ENCODE results near the gene CYP4F2. TPM values are rescaled to one million over a fixed set of nuclear protein-coding genes. Genes with fewer than 3 reads are reported as not detected.
"Not testable (repeated sequence)": the region's sequence is repeated elsewhere in the genome, so short reads cannot be mapped to it uniquely, and the experiment has no call there.

Gene CYP4F2
- polyA plus RNA-seq (2013, experiment 1 of 2; ENCODE audit: insufficient read length): not detected
- polyA plus RNA-seq (2013, experiment 2 of 2; ENCODE audit: insufficient read length): not detected

DNA sequence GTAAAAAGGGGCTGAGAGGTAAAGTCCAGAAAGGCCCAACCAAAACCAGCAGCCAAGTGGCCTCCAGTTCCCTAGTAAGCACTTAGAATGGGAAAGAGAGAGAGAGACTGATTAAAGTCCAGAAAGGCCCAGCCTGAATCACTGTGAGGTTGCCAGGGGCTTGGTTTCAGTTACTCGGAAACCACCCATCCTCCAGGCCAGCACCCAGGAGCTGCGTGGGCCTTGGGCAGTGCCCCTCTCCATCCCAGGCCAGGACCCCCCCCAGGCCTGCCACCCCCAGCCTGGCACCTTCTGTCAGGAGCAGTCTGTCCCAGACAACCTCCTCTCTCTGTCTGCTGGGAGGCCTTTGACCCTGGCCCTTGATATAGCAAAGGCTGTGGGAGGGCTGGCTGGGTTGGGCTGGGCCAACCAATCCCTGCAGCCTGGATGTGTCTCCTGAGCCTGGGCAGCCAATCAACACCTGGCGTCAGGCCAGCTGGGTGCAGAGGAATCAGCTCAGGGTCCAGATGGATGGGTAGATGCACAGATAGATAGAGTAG lies at the start of gene CYP4F2:
Gene CYP4F2 (minus strand): TSS at position 337 of the 539 bp plus-strand sequence. CDS start 463 bp downstream, outside the sequence.
- no peak for DNase-seq

- no peak for DNase-seq
These were observed 47.4 kb upstream of the CYP4F2 start for GRCh38 chr19:15945301-15945700.

DNA sequence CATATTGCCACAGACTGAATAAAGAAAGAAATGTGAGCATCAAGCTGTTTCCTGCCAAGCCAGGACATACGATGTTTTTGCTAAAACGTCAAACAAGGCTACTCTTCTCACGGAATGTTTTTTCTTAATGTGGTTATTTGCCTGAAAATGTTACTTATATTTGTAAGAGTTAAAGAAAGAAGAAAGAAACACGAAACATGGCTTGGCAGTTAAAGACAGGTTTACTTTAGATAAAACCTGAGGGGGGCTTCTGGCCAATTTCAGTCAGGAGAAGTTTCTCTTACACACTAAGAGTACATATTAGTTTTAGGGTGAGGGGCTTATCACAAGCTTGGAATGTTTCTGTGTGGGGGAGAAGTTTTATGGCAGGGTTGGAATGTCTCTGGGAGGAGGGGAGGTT lies 46.5 kb upstream of the CYP4F2 start:
- DNase-seq: no peak

DNA sequence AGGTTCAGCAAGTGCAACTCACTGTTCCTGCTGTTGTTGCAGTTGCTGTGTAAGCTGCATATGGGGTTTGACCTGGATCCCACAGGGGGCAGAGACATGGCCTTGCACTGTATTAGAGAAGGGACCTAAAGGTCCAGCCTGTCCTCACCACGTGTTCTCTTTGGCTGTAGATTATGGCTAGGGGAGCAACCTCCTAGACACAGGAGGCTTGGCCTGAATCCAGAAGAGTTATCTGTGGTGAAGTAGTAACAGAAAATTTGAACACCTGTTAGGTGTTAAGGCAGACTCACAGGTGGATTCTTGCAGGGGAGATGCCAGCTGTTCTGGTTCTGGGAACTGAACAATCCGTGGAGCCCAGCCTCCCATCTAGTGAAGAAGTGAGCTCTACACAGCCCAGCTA lies 39.9 kb upstream of the CYP4F2 start:
- no peak for DNase-seq

- DNase-seq: no peak
These were observed 39.1 kb upstream of the CYP4F2 start for GRCh38 chr19:15936950-15937349.

- DNase-seq: no peak
These were observed 38.3 kb upstream of the CYP4F2 start for GRCh38 chr19:15936173-15936572.

GRCh38 chr19:15935167-15935702 lies 37.4 kb upstream of the CYP4F2 start:
- no peak for DNase-seq

- DNase-seq: no peak
These were observed 36.6 kb upstream of the CYP4F2 start, which contains the start of gene CYP4F11 for GRCh38 chr19:15934332-15935078. CYP4F11 (minus strand) TSS chr19:15934529; CDS start chr19:15934408, 121 bp downstream.

DNA sequence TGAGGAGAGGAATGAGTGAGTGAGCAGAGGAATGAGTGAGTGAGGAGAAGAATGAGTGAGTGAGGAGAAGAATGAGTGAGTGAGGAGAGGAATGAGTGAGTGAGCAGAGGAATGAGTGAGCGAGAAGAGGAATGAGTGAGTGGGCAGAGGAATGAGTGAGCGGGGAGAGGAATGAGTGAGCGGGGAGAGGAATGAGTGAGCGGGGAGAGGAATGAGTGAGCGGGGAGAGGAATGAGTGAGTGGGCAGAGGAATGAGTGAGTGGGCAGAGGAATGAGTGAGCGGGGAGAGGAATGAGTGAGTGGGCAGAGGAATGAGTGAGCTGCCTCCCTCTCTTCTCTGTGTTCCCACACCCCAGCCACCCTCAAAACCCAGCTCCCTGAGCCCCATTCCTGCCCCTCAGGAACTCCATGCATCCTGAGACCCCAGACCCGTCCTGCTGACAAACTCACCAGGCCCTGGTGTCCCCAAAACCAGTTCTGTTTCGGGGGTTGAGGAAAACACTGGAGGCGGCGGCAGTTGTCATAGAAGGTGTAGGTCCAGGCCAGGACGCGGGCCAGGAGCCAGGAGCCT lies 36.0 kb upstream of the CYP4F2 start:
- not testable (repeated sequence) for DNase-seq

DNA sequence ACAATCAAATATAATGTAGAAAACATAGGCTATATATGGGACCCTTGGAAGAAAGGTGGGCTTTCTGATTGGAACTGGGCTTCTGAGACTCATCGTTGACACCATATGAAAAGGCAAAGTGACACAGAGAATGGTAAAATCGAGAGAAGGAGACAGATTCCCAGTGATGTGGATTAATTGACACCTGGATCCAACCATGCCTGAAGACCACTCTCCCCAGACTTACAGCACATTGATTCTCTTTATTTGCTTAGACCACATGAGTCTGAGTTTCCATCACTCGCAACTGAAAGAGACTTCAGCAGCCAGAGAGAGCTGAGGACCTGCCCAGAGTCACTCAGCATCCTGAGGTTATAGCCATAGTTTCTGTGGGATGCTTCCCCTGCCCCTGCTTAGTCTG lies 30.4 kb upstream of the CYP4F2 start:
- DNase-seq: no peak

DNA sequence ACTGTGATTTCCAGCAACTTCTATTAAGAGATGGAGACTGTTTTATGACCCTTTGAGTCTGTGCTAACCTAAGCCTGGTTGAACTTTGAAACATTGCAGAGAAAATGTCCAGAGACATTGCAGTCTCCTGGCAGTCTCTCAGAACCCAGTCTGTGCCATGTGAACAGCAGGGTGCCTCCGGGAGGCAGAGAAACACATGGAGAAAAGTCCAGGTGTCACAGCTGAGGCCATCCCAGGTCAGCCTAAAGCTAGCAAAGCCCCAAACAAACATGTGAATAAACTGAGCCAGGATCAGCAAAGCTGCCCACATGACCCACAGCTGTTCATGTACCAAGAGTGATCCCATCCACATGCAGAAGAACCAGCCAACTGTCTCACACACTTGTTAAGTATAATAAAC lies 28.6 kb upstream of the CYP4F2 start:
- no peak for DNase-seq

- DNase-seq: no peak
These were observed 25.8 kb upstream of the CYP4F2 start for GRCh38 chr19:15923702-15924101.

- no peak for DNase-seq
These were observed 24.1 kb upstream of the CYP4F2 start for GRCh38 chr19:15922021-15922420.

DNA sequence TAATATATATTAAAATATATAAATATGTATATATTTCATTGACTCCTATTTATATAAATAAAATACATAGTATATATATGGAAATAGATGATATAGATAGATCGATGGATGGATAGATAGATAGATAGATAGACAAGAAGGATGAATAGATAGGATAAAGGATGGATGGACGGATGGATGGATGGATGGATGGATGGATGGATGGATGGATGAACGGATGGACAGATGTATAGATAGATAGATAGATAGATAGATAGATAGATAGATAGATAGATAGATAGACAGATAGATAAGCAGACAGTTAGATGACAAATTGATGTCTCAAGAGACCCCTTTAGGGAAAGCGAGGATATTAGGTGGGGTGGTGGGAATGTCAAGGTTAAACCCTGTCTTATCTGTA lies 21.4 kb upstream of the CYP4F2 start:
- DNase-seq: no peak

DNA sequence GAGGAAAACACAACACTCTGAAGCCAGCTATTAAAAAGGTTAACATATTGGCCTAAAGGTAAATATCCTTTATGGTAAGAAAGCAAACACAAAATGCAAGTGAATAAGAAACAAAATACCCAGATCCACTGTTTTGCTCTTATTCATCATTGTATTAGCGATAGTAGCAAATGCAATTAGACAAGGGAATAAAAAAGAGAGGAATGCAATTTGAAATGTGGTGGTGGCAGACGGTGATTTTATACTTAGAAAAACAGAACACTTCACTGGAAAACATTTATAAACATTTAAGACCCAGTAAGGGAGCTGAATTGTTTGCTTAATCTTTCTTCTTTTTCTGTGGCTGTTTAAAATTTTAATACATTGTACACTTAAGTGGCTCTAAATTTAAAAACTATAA lies 17.2 kb upstream of the CYP4F2 start:
- DNase-seq: no peak

- no peak for DNase-seq
These were observed 16.0 kb upstream of the CYP4F2 start for GRCh38 chr19:15913830-15914229.

GRCh38 chr19:15913384-15913783 lies 15.5 kb upstream of the CYP4F2 start:
- no peak for DNase-seq

GRCh38 chr19:15911599-15912235 lies 13.8 kb upstream of the CYP4F2 start:
- DNase-seq: no peak

DNA sequence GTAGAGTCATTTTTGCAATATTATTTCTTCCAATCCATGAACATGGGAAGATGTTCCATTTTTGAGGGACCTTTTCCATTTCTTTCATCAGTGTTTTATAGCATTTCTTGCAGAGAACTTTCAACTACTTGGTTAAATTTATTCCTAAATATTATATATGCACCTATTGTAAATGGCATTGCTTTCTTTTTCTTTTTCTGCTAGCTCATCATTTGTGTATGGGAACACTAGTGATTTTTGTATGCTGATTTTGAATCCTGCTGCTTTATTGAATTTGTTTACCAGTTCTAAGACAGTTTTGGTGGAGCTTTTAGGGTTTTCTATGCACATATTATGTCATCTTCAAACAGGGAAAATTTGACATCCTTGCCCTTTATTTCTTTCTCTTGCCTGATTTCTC lies 7.2 kb upstream of the CYP4F2 start:
- DNase-seq: no peak

DNA sequence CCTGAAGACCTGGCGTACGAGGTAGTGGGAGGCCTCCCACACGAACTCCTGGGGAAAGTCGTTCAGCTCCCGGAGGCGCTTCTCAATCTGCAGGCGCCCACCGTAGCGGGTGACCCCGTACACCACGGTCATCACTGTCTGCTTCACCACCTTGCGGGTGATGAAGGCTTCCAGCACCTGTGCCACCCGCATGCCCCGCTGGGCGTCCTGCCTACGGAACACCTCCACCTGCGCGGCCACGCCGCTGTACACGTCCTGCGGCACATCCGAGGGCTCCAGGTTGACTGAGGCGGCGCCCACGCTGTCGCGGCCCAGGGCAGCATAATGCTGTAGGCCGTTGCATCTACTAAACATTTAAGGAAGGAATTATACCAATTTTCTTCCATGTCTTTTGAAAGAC lies 5.0 kb upstream of the CYP4F2 start:
- DNase-seq: not testable (repeated sequence)

- no peak for DNase-seq
These were observed 4.4 kb upstream of the CYP4F2 start for GRCh38 chr19:15902254-15902653.

DNA sequence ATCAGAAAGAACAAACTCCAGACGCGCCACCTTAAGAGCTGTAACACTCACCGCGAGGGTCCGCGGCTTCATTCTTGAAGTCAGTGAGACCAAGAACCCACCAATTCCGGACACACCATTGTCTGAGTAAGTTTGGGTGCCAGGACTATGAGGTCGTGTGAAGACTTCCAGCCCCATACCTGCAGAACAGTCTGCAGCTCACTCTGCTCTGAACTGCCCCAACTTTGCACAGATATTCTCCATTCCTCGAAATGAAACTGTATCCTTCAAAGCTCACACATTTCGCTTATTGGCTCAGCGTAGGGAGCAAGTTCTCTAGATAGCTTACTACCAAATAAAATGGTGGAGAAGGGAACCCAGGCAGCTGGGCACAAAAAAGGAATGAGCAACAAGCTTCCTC lies 2.6 kb upstream of the CYP4F2 start:
- no peak for DNase-seq

- DNase-seq: not testable (repeated sequence)
These were observed 2.2 kb upstream of the CYP4F2 start for GRCh38 chr19:15900032-15900431.

Data from fibroblast of skin of back (primary cell).